Jurkat, Clone E6-1 (cell line): ENCODE data around the gene PDF.

ENCODE experiments used
- DNase-seq: peaks from one replicate; pipeline ENCODE4 v3.0.0-alpha.2; 2011; ENCODE audit warnings: low read depth, low spot score
- H3K4me3 ChIP-seq: 2 replicates; pipeline ENCODE4 v1.5.1; 2011; ENCODE audit warnings: mild to moderate bottlenecking, low read length, control low read depth, moderate library complexity

The PDF gene

GRCh38 chr16:69344171-69344570 lies 13.8 kb upstream of the PDF start:
- DNase-seq: no peak
- H3K4me3 ChIP-seq: no peak overlapping the region

DNA sequence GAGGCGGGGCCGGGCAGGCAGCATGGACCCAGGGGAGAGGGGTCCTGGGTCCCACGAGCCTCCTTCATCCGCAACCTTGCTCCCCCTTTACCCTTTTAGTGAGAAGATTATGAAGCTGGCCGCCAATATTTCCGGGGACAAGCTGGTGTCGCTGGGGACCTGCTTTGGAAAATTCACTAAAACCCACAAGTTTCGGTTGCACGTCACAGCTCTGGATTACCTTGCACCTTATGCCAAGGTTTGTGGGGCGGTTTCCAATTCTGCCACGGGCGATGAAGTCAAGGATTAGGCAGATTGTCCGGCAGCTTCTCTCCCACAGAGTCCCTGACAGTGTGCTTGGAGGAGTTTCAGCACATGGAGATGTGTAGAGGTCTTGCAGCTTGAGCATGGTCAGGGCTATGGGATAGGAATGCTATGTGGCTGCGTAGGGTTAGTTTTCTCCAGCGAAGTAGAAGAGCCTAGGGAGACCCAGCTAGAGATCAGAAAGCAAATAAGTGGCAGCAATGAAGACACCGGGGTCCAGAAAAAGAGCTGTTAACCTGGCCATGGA lies 9.8 kb upstream of the PDF start:
- DNase-seq: no peak
- H3K4me3 ChIP-seq: peak overlapping the region; percentile 89

GRCh38 chr16:69339289-69340094 lies 9.1 kb upstream of the PDF start, which contains the start of the genes COG8 and NIP7:
Gene COG8, minus strand, starts transcription at chr16:69339564. Its CDS starts 12 bp downstream, at chr16:69339552.
Gene NIP7, plus strand, starts transcription at chr16:69339772. Its CDS starts 58 bp downstream, at chr16:69339830.
- DNase-seq: peak; percentile 96
- peak within 1 kb of the TSS; percentile 89 for H3K4me3 ChIP-seq

- peak overlapping the region; percentile 89 for H3K4me3 ChIP-seq
- DNase-seq: no peak
Measured at GRCh38 chr16:69338557-69339288, 8.3 kb upstream of the PDF start.

DNA sequence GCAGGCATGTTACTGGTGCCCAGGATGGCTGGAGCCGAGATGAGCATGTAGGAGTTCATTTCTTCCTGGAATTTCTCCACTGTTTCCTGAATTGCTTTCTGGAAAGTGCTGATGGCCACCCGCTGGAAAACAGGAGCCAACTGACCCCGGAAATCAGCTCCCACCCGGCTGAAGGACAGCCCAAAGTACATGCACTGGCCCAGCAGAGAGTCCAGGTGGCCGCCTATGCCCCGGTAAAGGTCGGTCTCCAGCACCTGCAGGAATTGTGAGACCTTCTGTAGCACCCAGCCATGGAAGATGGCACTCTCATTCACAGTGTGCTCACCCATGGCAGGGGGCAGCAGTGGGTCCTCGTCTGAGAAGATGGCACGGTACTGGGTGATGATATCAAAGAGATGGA lies 4.3 kb upstream of the PDF start:
- DNase-seq: no peak
- H3K4me3 ChIP-seq: no peak overlapping the region

DNA sequence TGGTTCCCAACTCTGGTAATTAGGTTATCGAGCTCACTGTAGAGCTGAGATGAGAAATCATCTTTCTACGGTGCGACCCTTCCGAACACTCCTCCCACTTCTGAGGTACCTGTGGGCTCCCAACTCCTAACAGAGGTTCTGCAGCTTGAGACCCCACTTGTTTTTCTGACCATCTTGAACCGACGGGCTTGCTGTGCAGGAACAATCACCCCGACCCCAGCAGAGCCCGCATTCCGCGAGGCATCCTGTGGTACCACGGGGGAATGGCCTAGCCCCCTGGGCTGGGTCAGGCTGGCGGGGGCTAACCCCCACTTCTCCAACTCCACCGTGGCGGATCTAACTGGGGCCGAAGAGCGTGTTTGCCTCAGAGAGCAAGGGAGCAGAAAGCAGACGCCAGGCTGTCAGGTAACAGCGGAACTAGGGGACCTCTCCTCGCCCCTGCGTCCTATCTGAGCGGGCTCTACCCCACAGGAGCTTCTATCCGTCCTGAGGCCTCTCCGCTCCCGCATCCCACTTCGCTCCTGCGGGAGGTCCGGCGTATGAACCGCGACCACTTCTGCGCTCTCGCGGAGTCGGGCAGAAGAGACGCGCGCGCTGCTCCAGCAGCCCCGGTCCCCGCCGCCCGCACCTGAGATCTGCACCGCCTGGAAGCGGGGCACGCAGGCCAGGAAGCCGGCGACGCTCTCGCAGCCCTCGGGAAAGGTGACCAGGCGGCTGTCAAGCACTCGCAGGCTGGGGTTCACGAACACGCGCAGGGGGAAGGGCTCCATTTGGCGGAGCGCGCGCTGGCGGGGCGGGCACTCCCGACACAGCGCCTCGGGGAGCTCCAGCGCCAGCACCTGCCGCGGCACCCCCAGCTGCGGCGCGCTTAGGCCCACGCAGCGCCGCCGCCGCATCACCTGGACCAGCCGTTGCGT lies 761 bp downstream of the PDF start:
- peak overlapping the region; percentile 87 for H3K4me3 ChIP-seq
- no peak for DNase-seq

DNA sequence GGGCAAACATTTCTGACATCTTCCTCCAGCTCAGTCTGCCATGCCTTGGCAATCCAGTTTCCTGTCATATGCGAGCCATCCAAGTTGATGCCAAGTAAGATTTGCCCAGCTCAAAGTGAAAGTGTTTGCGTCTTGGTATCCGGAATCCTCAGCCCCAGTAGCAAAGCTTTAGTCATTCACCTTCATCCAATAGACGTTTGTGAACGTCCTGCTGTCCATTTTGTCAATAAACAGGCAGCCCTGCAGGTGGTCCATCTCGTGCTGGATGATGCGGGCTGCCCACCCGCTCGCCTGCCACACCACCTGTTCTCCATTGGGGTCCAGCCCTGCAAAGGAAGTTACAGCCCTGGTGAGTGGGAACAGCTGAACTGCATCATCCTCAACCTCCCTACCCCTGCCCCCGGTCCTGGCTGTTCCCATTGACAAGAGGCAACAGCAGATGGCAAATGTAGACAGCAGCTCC lies 1.5 kb downstream of the PDF start:
- DNase-seq: no peak
- H3K4me3 ChIP-seq: peak overlapping the region; percentile 87

DNA sequence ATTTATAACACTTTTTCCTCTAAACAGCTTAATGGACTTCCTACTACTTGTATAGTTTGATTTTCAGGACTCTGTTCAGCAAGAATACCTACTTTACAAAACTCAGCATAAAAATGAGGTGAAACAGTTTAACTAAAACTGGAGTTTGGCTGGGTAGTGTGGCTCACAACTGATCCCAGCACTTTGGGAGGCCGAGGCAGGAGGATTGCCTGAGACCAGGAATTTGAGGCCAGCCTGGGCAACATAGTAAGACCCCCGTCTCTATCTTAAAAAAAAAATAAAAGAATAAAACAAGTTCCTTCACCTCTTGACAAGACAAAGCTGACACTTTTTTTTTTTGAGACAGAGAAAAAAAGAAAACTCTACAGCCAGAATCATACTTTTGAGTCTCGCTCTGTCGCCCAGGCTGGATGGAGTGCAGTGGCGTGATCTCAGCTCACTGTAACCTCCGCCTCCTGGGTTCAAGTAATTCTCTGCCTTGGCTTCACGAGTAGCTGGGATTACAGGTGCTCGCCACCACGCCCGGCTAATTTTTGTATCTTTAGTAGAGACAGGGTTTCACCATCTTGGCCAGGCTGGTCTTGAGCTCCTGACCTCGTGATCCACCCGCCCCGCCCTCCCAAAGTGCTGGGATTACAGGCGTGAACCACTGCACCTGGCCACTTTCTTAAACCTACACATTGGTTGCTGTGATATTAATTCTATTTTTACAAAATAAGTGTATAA lies 2.6 kb downstream of the PDF start:
- no peak for DNase-seq
- H3K4me3 ChIP-seq: no peak overlapping the region

DNA sequence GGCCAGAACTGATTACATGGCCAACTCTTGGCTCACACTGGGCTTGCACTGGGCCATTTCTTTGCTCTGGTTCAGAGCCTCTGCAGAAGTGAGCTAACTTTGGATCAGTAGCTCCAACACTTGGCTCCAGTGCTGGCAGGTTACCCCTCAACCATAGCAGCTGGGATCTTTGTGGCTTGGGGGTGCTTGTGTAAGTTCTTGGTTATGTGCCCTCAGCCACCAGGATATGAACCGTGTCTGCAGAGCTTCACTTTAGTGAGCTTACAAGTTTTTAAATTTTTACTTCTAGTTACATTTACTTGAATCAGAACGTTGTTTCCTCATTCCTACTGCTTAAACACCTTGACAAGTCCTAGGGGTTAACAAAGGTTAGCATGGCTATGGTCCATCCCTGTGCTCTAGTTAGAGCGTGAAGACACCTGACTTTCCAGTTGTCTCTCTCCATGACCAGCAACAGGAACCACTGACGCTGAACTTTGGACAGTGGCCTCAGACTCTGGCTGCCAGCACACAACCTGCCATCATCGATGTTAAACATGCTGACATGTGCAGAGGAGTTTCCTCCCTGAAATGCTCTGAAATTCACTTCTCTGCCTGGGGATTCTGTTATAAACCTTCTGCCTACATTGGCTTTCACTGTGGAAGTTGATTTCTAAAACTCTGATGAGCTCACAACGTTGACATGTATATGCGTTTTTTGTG lies 4.1 kb downstream of the PDF start:
- no peak for DNase-seq
- no peak overlapping the region for H3K4me3 ChIP-seq

DNA sequence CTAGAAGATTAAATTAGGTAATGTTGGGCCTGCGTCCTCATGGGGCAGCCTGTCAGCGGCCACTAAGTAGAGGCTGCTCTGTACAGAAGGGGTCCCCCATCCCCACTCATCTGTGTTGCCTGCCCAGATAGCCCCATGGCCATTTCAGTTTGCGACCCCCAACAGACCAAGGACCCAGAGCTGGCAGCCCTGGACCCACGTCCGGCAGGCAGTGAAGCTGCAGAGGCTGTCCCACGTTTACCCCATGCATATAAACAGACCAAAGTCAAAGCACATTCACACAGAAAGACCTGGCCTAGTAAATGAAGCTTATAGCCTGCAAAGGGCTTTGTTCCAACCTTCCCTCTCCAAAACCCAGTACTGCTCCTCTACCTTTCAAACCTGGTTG lies 4.6 kb downstream of the PDF start:
- H3K4me3 ChIP-seq: no peak overlapping the region
- no peak for DNase-seq

GRCh38 chr16:69324585-69325253 lies 5.7 kb downstream of the PDF start:
- no peak for DNase-seq

DNA sequence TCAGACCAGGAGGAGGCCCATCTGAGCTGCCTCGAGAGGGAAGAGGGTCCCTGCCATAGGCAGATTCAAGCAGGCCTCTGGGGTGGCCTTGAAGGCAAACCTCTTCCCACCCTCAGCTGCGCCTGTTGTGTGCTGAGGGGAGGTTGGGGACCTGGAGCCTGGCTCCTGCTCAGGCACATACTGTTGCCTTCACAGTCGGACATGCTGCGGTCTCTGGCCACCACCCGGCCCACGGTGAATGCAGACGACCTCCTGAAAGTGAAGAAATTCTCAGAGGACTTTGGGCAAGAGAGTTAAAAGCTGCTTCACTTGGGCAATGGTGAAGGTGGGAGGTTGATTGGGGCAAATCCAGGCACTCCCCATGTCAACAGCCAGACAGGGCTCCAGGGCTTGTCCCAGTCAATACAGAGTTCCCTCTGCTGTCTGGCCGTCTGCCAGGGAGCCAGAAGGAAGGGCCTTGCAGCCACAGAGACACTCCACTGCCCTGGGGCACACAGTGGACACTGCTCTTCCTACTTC lies 6.3 kb downstream of the PDF start:
- no peak overlapping the region for H3K4me3 ChIP-seq
- DNase-seq: no peak

More at GRCh38 chr16:69324585-69325253, 5.7 kb downstream of the PDF start:
- H3K4me3 ChIP-seq: no peak overlapping the region

DNA sequence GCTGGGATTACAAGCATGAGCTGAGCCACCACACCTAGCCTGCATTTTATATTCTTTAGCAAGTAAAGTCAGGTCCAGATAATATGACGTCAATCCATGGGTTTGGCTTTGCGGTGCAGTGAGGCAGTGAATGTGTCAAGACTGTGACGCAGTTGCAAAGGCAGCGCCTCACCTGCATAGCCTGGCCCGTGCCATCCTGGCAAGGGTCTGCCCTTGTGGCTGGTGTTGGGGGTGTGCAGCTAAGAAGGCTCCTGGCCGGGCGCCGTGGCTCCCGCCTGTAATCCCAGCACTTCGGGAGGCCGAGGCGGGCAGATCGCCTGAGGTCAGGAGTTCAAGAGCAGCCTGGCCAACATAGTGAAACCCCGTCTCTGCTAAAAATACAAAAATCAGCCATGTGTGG lies 7.0 kb downstream of the PDF start:
- no peak overlapping the region for H3K4me3 ChIP-seq
- DNase-seq: no peak

DNA sequence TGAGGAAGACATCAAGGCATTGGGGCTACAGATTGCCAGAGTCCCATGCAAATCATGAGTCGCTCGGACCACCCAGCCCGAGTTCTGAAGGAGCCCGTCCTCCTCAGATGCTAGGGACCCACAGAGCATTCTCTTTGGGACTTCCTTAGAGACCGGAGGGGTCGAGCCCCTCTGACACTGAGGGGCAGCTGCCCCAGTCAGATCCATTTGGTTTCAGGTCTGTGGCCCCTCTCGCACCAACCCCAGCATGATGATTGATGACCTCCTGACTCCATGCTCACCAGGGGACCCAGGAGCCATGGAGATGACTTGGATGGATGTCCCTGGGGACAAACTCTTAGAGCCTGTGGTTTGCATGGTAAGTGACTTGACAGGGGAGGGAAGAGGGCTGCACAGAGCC lies 8.0 kb downstream of the PDF start:
- H3K4me3 ChIP-seq: no peak overlapping the region
- DNase-seq: no peak

DNA sequence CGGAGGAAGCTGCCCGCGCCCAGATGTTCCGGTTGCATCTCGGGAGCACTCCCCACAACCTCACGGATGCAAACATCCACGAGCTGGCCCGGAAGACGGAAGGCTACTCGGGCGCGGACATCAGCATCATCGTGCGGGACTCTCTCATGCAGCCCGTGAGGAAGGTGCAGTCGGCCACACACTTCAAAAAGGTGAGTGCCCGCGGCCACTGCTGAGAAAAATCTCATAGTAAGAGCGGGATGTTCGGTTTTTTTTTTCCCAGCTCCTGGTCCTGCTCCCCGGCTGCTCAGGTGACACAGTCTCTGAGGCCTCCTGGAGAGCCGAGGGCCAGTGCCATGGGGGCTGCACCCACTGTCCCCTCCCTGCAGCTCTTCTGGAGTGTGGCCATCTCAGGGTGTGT lies 9.3 kb downstream of the PDF start:
- no peak overlapping the region for H3K4me3 ChIP-seq
- no peak for DNase-seq

GRCh38 chr16:69320740-69321073 lies 9.7 kb downstream of the PDF start:
- no peak for DNase-seq
- H3K4me3 ChIP-seq: no peak overlapping the region
